NCI-H1092 treated with DMSO at 0.1 percent for 48 hours (cell line): Measurements from ENCODE around the gene KSR1.
A peak's percentile ranks its signal among the peaks of the same experiment; 100 is the strongest.
"Not testable (repeated sequence)": the region's sequence is repeated elsewhere in the genome, so short reads cannot be mapped to it uniquely, and the experiment has no call there.

Experiments used
- DNase-seq: peaks from one replicate; lab custom pipeline; 2025; lab: John Stamatoyannopoulos, UW

KSR1 gene

DNA sequence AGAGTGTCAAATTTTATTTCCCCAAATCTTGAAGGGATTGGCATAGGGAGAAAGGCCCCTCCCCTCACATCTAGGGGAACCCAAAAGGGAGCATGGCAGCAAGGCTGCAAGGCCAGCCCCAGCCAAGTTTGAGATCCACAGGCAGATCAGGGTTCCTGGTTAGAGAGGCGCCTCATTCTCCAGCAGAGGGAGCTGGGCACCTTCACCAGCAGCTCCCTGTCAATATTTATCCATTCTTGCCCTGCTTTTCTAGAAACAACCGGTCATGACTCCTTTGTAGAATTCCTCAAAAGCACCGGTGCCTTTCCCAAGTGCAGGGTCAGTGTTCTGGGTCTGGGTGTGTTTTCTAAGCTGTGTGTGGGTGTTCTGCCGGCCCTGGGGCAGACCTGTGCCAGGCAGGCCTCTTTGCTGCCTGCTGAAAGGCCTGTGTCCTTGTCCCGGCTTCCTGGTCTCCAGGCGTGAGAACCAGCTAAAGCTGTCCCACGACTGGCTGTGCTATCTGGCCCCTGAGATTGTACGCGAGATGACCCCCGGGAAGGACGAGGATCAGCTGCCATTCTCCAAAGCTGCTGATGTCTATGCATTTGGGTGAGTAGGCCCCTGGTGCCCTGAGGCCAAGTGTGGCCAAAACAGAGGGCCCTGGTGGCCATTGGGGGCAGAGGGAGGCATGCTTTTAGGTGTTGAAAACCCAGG lies 153.5 kb downstream of the KSR1 start:
- peak; percentile 21 for DNase-seq

DNA sequence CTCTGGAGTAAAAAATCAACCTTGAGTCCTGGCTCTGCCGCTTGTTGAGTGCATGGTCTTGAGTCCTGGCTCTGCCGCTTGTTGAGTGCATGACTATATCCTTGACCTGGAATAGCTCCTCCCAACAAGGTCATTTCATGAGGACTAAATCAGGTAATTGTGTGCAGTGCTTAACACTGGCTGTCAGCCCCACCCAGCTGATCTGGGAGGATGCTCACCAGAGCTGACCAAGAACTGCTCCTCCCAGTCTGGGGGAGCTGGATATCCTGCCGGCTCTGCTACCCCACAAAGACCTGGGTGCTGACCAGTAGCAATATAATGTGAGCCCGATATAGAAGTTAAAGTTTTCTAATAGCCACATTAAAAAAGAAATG lies 154.0 kb downstream of the KSR1 start:
- DNase-seq = no peak

DNA sequence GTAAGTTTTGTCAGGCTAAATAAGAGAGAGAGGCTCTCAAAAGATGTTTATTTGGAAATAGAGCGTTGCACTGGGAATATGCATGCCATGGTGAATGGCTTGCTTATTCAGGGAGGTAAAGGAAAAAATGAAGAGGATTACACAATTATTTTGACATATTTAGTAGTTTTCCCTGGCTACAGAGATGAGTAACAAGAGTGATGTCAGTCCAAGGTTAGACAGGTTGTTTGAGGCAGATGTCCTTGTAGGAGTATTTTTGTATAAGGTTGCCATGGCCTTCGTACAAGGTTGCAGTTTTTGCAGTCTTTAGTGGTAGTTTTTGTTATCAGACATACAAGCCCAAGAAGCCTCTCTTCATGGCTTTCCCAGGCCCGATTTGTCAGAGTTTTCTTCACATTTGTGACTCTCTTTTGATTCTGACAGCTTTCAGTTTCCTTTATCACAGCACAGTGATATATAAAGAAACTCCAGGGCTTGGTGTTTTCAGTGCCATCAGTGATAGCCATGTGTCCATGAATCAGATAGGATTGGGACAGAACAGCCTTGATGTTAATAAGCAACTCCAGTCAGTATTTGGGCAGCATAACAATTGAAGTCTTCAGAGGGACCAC lies 156.0 kb downstream of the KSR1 start:
- no peak for DNase-seq

DNA sequence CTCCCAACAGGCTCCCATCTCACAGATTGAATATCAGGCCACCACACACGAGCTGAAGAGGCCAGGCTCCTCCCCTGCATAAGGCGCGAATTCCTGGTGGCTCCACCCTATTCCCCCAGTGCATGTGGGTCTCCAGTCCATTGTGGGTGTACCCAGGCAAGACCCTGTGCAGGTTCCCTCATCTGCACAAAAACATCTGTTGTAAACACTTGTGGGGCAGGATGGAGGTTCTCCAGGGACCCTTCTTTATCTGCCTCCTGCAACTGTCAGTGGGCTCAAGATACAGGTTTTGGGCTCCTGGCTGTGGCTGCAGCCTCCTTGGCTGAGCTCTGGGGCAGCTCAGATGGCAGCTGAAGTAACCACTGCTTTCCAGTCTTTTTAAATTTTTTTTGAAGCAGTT lies 157.2 kb downstream of the KSR1 start:
- no peak for DNase-seq

DNA sequence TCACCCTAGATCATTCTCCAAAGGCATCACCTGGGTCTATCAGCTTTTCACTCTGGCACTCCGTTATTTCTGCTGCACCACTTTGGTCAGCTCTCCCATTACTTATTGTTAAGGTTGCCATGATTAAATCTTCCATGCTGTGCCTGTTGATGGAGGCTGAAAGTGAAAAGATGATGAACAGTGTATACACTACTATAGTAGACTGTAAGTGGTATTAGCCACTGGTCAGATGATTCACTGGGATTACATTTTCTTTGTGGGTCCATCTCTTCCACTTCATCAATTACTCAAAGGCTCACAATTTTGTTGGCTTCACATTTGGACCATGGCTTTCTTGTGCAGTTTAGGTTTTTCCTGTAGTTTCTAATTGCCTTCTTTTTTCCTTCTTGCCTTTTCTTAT lies 158.9 kb downstream of the KSR1 start:
- no peak for DNase-seq

DNA sequence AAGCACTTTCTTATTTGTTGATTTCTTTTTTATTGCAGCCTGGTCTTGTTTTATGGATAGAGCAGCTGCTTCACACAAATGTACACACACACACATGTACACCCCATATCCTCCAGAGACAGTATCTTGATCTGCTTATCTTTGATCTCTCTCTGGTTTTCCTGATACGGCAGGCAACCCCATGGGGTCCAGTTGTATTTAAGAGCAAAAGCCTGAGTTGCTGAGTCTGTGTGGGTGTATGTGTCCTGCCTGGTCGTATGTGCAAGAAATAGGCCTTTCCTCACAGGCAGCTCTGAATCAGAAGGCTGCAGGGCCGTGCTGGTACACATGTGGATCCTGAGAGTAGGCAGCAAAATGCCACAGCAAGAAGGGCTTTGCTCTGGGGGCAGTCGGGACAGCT lies 160.2 kb downstream of the KSR1 start:
- no peak for DNase-seq

DNA sequence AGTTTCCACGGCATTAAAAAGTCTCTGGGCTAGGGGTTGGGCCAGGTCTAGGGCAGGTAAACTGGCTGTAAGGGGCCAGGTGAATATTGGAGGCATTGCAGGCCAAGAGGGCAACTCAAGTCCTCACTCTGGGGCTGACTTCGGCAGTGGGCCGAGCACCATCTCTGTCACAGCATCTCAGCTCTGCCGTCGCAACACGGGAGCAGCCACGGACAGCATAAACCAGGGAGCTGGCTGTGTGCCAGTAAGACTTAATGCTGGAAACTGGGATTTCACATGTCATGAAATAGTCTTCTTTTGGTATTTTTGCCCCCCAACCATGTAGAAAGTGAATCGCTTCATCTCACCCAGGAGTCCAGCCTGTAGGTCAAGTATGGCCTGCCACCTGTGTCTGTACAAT lies 162.2 kb downstream of the KSR1 start:
- DNase-seq = no peak

DNA sequence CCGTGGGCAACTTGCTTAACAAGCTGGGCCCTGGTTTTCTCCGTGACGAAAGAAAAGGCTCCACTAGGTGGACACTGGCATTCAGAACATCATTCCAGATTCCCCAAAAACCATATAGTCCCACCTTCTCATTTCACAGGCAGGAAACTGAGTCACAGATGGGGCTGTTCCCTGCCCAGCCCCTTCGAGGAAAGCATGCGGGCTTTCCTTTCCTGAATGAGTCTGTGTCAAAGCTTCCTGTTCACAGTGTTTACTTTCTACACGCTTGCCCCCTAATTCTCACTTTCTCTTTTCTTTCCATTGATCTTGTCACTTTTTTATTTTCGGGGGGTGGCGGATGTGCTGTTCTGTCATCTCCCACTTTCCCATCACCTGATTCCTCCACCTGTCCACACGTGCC lies 164.5 kb downstream of the KSR1 start:
- DNase-seq = no peak

DNA sequence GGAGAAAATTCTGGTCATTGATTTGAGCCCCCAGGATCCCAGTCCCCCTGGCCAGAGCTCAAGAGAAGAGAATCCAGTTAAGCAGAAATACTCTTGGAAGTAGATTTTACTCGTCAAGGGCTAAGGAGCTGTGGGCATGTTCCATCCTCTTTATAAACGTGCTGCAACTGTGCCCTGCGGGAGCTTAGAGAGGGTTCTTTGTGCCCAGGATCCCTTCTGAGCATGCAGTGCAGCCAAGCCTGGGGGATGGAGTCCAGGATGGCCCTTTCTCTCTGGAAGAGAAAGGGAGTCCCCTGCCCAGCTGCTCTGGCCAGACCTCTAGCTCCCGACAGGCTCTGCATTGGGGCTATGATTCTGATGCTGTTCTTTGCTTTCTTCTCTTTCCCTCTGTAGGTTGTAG lies 165.3 kb downstream of the KSR1 start:
- no peak for DNase-seq

DNA sequence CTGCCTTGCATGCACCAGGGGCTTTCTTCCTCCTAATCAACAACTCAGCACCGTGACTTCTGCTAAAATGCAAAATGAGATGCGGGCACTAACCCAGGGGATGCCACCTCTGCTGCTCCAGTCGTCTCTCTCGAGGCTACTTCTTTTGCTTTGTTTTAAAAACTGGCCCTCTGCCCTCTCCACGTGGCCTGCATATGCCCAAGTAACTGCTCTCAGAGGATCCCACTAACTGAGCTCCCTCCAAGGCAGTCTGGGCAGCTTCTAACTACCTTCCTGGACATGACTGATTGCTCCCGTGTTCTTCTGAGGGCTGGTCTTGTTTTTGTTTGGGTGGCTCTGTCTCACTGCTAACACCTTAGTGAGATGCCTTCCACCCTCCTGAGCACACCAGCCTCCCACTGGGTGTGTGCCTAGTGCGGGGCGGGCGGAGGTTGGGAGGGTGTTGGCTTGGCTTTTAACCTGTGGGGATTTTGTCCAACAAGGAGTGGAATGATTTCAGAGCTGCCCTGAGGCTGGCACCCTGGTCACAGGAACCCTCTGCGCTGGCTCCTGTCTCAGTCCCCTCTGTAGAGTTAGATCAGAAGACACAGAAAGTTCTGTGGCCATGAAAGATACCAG lies 165.8 kb downstream of the KSR1 start:
- DNase-seq = no peak

DNA sequence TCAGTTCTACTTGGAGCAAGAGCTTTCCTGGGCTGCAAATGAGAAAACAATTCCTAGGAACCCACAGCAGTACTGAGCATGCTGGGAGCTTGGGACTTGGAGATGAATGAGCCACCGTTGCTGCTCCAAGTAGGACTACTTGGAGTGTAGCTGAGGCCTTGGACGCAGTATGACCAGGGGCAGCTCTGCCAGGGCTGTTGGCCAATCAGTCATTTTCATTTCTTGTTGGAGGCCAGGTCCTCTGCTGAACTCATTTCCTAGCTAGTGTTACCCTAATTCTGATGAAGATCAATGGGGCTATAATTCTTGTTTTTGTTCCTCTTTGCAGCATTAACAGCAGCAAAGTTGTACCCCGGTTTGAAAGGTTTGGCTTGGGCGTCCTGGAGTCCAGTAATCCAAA lies 166.7 kb downstream of the KSR1 start:
- DNase-seq = no peak

DNA sequence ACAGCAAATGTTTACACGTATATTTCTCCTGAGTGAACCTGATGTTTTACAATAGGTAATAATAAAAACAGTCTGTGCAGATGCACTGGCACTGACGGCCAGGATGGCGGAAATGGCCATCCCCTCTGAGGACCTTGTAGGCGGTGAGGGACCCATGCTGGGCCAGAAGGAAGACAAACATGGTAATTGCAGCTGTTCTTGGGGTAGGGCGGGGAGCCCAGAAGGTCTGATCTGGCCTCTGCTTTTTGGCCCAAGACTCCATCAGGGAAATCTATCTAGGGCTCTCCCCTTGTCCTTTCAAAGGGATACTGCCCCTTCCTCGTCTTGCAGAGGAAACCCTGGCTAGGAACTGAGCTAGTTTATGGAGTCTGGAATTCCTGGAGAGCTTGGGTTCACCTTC lies 167.4 kb downstream of the KSR1 start:
- DNase-seq = no peak

DNA sequence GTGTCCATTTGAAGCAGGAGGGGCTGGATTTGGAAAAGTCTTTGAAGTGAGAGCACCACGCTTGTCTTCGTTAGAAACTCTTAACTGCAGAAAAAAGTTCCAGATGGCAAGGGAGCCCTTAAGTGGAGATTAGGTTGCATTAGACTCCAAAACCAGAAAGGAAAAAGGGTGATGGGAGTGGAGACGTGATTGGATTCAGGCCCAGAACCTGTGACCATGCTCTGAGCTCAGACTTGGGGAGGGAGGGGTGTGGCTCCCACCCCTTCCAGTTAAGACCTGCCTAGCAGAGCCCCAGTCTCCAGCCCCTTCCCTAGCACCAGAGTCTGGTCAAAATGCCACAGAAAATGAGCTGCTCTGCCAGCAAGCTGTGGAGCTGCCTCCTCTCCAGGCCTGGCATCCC lies 168.3 kb downstream of the KSR1 start:
- DNase-seq = no peak

DNA sequence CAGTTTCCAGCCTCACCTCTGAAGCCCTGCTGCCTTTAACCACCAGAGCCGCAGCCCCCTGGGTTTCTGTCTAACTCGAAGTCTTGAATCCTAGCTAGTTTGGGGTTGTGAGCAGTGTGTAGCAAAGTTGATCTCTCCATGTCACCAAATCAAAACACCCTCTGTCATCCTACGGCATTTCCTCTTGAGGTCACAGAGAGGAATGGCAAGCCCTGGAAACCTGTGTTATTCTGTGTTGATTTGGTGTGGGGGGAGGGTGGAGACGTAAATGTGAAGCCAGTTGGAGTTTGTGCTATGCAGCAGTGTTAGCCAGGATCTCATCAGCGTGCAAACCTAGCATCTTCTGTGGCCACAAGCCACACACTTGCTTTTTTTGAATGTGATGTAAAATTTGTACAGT lies 169.6 kb downstream of the KSR1 start:
- DNase-seq = no peak

DNA sequence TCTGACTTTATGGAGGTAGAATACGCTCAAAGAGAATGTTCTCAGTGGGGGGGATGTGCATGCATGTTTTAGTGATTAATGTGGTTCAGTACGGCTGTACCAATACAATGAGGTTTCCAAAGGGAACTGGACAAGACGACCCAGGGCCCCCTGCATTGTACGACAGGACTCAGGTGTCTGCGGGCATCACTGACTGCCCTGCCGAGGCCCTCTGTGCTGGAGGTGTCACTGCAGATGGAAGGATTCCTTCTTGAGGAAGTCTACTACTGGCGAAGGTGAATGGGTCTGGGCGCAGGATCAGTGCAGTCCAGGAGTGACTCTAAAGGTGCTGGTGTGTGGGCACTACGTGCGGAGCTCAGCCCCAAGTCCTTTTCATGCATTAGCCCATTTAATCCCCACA lies 171.3 kb downstream of the KSR1 start:
- no peak for DNase-seq

DNA sequence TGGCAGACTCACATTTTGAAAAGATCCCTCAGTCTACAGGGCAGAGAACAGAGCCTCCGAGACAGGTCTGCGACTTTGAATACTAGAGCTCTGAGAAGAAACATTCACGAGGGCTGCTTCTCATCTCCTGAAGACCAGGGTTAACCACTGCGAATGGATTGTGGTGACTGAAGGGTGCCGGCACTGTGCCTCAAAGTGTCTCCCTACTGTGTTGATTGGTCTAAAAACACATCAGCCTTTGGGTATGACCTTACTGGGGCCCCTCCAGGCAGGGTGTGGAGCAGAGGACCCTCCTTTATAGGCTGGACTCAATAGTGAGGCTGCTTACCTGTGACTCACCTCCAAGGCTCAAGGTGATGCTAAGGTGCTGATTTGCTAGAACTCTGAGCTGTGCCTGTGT lies 172.1 kb downstream of the KSR1 start:
- no peak for DNase-seq

DNA sequence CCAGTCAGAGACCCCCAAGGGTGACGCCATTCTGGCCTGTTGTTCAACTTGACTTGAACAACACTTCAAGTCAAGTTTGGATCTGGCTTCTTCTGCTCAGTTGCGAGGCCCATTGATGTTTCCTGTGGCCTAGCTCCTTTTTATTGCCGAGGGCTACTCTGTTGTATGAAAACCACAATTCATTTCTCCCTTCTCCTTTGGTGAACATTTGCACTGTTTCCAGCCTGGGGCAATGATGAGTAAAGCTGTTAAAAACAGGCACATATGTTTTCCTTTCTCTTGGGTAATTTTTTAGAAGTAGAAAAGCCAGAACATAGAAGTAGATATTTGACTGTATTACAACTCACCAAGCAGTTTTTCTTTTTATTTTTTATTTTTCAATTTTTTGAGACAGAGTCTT lies 173.0 kb downstream of the KSR1 start:
- not testable (repeated sequence) for DNase-seq

DNA sequence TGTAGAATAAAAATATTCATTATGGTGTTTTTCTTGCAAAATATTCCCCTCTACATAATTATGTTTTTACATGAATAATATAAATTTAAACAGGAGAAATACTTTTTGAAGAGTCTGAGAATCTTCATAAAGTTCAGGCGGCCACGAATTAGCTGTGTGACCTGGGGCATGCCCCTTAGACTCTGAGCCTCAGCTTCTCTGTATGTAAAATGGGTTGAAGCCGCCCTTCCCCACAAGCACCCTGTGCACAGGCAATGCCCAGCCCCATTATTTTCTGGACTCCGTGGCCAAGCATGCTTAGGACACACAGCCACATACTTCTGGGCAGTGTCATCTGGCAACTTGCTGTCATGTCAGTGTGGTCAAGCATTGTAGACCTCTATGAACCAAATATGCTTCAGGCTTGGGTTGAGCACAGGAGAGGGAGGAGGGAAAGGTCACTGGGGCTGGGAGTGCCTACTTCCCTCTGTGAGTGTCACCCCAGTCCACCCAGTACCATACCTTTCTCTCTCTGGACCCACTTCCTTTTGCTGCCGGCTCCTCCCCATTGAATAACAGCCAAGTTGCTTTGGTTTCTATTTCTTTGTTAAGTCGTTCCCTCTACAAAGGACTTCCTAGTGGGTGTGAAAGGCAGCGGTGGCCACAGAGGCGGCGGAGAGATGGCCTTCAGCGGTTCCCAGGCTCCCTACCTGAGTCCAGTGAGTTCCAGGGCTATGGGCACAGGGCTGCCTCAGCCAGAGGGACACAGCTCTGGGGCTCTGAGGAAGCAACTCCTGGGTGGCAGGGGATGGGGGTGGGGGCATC lies 174.6 kb downstream of the KSR1 start, which contains the start of gene LGALS9:
Gene LGALS9 (plus strand): TSS at position 582 of the 804 bp plus-strand sequence. CDS start 78 bp downstream, at position 660.
- no peak for DNase-seq

DNA sequence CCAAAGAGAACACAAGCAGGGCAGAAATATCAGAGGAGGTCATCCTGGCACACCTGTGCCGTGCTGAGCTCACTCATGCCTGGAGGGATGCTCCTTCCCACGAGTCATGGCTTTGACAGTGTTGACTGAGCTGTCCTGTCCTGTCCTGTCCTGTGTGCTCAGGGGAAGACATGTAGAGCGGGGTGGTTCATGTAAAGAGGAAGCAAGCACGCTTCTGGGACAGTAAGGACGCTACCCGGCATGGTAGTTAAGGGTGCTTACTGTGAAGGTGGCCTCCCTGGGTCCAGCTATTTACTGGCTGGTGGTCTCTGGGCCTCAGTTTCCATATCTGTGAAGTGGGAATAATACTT lies 175.1 kb downstream of the KSR1 start:
- DNase-seq = no peak

DNA sequence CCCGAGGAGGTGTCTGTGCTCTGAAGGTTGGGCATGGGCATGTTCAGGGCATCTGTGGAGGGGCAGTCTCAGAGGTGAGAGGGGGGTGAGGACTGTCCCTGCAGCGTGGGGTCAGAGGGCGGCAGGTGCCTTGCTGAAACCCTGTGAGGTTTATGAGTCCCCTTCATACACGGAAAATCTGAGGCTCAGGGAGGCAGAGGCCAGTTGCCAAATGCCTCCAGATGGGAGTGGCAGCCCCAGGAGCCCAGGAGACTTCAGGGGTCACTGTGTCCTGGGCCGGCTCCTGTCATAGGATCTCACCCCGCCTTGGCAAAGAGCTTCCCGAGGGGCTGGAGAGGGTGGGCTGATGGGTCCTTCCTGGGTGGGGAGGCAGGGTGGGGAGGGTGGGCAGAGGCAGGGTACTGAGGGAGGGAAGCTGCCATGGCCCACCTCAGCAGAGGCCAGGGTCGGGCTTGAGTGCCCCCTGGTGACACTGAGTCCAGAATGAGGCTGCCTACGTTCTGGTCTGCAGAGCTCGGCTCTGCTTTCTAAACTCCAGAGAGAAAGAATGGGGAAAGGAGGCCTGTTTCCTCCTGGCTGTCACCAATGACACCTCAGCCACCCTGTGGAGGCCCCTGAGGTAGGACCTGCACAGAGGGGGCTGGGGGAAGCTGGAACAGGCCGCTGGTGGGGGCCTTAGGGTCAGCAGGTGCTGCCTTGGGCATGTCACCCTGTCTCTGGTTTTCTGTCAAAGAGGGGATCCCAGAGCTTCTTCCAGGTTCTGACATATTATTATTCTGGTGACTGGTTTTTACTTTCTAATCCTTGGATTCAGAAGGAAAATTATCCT lies 175.9 kb downstream of the KSR1 start:
- DNase-seq = no peak

DNA sequence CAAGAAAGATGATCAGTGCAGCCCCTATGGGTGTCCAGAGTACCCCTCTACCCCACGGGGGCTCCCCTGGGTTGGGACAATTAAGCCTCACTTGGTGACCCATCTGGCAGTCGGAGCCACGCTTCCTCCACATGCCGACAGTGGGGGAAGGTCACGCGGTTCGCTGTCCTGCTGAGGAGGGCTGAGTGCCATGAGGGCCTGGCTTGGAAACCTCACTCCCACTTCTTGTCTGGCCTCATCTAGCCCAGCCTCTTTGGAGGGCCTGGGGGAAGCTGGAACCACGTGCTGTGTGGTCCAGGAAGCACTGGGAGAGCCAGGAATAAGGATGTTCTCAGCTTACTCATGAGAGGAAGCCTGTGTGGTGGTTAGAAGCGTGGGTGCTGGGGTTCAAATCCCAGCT lies 176.5 kb downstream of the KSR1 start:
- not testable (repeated sequence) for DNase-seq
